HG03025 (cell line): Measurements from ENCODE around the gene FPR2.
"Not testable (repeated sequence)": the region's sequence is repeated elsewhere in the genome, so short reads cannot be mapped to it uniquely, and the experiment has no call there.

Experiments
- ATAC-seq: cut with Tn5 transposase; IDR thresholded peaks from one replicate; pipeline ENCODE4 v1.9.1; 2021; ENCODE audit warnings: mild to moderate bottlenecking, moderate library complexity; ENCODE audit not compliant: unreplicated experiment, low FRiP score

Gene FPR2

GRCh38 chr19:51760697-51761356 lies at the start of gene FPR2:
FPR2 (plus strand) TSS chr19:51761180; CDS start chr19:51768659, 7,479 bp downstream.
- no peak for ATAC-seq

- no peak for ATAC-seq
These were observed 49.3 kb upstream of the FPR2 start for GRCh38 chr19:51711702-51712101.

- no peak for ATAC-seq
These were observed 48.4 kb upstream of the FPR2 start for GRCh38 chr19:51712461-51713081.

- no peak for ATAC-seq
These were observed 47.4 kb upstream of the FPR2 start for GRCh38 chr19:51713319-51714285.

GRCh38 chr19:51714848-51715247 lies 46.1 kb upstream of the FPR2 start:
- ATAC-seq: no peak

GRCh38 chr19:51715850-51716249 lies 45.1 kb upstream of the FPR2 start:
- no peak for ATAC-seq

GRCh38 chr19:51716925-51717324 lies 44.1 kb upstream of the FPR2 start:
- ATAC-seq: no peak

- no peak for ATAC-seq
These were observed 41.6 kb upstream of the FPR2 start for GRCh38 chr19:51719251-51719988.

- no peak for ATAC-seq
These were observed 39.1 kb upstream of the FPR2 start for GRCh38 chr19:51721905-51722304.

- no peak for ATAC-seq
These were observed 38.5 kb upstream of the FPR2 start for GRCh38 chr19:51722492-51722891.

- ATAC-seq: no peak
These were observed 36.4 kb upstream of the FPR2 start for GRCh38 chr19:51724543-51724942.

GRCh38 chr19:51726049-51726448 lies 34.9 kb upstream of the FPR2 start:
- ATAC-seq: no peak

- no peak for ATAC-seq
These were observed 33.6 kb upstream of the FPR2 start for GRCh38 chr19:51727349-51727880.

- no peak for ATAC-seq
These were observed 31.2 kb upstream of the FPR2 start for GRCh38 chr19:51729781-51730180.

- no peak for ATAC-seq
These were observed 27.0 kb upstream of the FPR2 start for GRCh38 chr19:51733742-51734522.

GRCh38 chr19:51735759-51736449 lies 25.1 kb upstream of the FPR2 start:
- no peak for ATAC-seq

- no peak for ATAC-seq
These were observed 23.6 kb upstream of the FPR2 start for GRCh38 chr19:51737389-51737788.

GRCh38 chr19:51737924-51738323 lies 23.1 kb upstream of the FPR2 start:
- no peak for ATAC-seq

- not testable (repeated sequence) for ATAC-seq
These were observed 22.5 kb upstream of the FPR2 start for GRCh38 chr19:51738523-51738922.
